Measurements from ENCODE around the gene SGCD. TPM values are rescaled to one million over a fixed set of nuclear protein-coding genes. Genes with fewer than 3 reads are reported as not detected.

Gene SGCD
- total and polyA plus RNA-seq, 9 of the 15 experiments (the other 6 are each of a cell fraction or from before 2014, with no cell fraction given), result not detected

DNA sequence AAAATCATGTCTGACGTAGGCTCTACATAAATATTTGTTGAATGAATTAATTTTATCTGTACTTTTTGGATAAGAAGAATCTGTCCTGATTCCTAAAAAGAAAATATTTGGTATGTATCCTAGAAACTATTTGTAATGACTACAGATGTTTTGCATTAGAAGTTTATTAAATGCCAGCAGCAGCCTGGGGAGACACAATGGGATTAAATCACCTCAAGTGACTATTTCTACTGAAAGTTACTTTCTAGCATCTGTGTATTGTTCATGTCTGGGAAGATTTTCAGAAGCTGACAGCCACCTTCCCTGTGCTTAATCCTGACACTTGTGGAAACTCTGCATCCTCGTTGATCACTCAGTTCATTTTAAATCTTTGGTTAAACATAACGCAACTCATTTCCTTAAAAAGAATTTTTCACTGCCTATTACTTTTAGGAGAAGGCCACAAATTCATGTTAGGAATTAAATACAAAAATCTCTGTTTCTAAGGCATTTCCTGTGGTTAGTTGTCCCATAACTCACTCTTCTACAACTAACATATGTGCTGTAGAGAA lies 313.8 kb downstream of the SGCD start:
- H4K20me1 ChIP-seq (replicated peaks; ENCODE audit: control insufficient read depth, insufficient read depth, low read length), result no peaks in the 10 kb centered on the region
- no peaks in the 10 kb centered on the region for H3K4me1 ChIP-seq (replicated peaks in 1 of 2; ENCODE audit: control insufficient read depth in 2 of 2, insufficient read depth in 2 of 2, low read length in 2 of 2)
- no peaks in the 10 kb centered on the region for H3K79me2 ChIP-seq (ENCODE audit: control insufficient read depth, insufficient read depth, low read length)
- no peak overlapping the region for H3K27ac ChIP-seq (ENCODE audit: extremely low read depth, low read depth, low read length)
- no peaks in the 10 kb centered on the region for H3K9me3 ChIP-seq (replicated peaks; ENCODE audit: control insufficient read depth, insufficient read depth, low read depth, low read length)
- no peak overlapping the region for H3K4me3 ChIP-seq
- H3K36me3 ChIP-seq (ENCODE audit: control insufficient read depth, insufficient read depth, low read length), result no peaks in the 10 kb centered on the region
- no peak overlapping the region for H2AFZ ChIP-seq (ENCODE audit: low read depth, low read length)
- no peak for FAIRE-seq
- BruUV-seq (replicated peaks), result no TSS peak
- intact Hi-C loops (cut with micrococcal nuclease), result no loop called here
- no peak overlapping the region for H3K4me2 ChIP-seq (ENCODE audit: insufficient read depth, low read length)
- H3K27me3 ChIP-seq (ENCODE audit: control insufficient read depth in 2 of 2, insufficient read depth in 2 of 2, low read length in 2 of 2), result no peaks in the 10 kb centered on the region
- ChIA-PET POLR2A (no interaction called here), CTCF (ENCODE audit: low intra/inter-chr PET ratio) (no interaction called here)
- 0% methylated on average over 3 of the region's 3 CpGs for WGBS (ENCODE audit: insufficient coverage, low coverage, missing lambda C conversion rate)
- no peaks in the 10 kb centered on the region for H3K9me1 ChIP-seq (ENCODE audit: control insufficient read depth, insufficient read depth, low read length)
- in situ Hi-C loops (cut with MboI), result no loop called here
- TF ChIP-seq ZBED1 (IDR thresholded peaks at IDR 0.05) (no peak), MEIS2 (IDR thresholded peaks at IDR 0.05; ENCODE audit: partially characterized antibody) (no peak), E2F3 (CRISPR knock-in tag; IDR thresholded peaks at IDR 0.05) (no peak), BCOR (IDR thresholded peaks at IDR 0.05) (no peak), RUNX1 (IDR thresholded peaks at IDR 0.05; ENCODE audit: low read depth) (no peak), ID3 (CRISPR knock-in tag; IDR thresholded peaks at IDR 0.05) (no peak), ID3 (tag; IDR thresholded peaks at IDR 0.05) (no peak), TSHZ1 (CRISPR knock-in tag; IDR thresholded peaks at IDR 0.05) (no peak), NR4A1 (CRISPR knock-in tag; IDR thresholded peaks at IDR 0.05) (no peak), NR4A1 (tag; IDR thresholded peaks at IDR 0.05) (no peak), NFE2L1 (tag; IDR thresholded peaks at IDR 0.05; ENCODE audit: borderline replicate concordance, low read depth) (no peak), ZNF79 (CRISPR knock-in tag; IDR thresholded peaks at IDR 0.05; ENCODE audit: low read depth) (no peak), TCF7L2 (IDR thresholded peaks at IDR 0.05; ENCODE audit: low read depth, low read length) (no peak), SAFB (IDR thresholded peaks at IDR 0.05; ENCODE audit: borderline replicate concordance, low read depth, low read length) (no peak)
- no peak for DNase-seq (ENCODE audit: extremely low read depth in 1 of 4, low spot score in 3 of 4)
- H3K9ac ChIP-seq (ENCODE audit: insufficient read depth in 1 of 2, low read depth in 2 of 2, low read length in 2 of 2), result no peak overlapping the region
- ATAC-seq, result no peak
